ENCODE results near the gene IDH3G.
"Not testable (repeated sequence)": the region's sequence is repeated elsewhere in the genome, so short reads cannot be mapped to it uniquely, and the experiment has no call there.

DNA sequence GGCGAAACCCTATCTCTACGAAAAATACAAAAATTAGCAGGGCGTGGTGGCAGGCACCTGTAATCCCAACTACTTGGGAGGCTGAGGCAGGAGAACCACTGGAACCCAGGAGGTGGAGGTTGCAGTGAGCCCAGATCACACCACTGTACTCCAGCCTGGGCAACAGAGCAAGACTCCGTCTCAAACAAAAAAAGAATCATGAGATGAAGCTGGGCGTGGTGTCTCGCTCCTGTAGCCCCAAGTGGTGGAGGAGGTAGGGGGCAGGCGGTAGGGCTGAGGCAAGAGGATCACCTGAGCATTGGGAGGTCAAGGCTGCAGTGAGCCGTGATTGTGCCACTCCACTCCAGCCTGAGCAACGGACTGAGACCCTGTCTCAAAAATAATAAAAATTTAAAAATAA is 23.9 kb upstream of the IDH3G start:
- not testable (repeated sequence) for TF ChIP-seq EZH2 (IDR thresholded peaks at IDR 0.05; ENCODE audit: low read depth, unreplicated experiment); POLR2AphosphoS5 (IDR thresholded peaks at IDR 0.05; ENCODE audit: low read depth); CREB1 (CRISPR knock-in tag; IDR thresholded peaks at IDR 0.05; ENCODE audit: low read depth); EZH2phosphoT487 (IDR thresholded peaks at IDR 0.05; ENCODE audit: unreplicated experiment); ZNF331 (CRISPR knock-in tag; IDR thresholded peaks at IDR 0.05; ENCODE audit: low read depth); ZNF114 (CRISPR knock-in tag; IDR thresholded peaks at IDR 0.05); JUNB (IDR thresholded peaks at IDR 0.05; ENCODE audit: unreplicated experiment)
- TF ChIP-seq, protein P1, sequence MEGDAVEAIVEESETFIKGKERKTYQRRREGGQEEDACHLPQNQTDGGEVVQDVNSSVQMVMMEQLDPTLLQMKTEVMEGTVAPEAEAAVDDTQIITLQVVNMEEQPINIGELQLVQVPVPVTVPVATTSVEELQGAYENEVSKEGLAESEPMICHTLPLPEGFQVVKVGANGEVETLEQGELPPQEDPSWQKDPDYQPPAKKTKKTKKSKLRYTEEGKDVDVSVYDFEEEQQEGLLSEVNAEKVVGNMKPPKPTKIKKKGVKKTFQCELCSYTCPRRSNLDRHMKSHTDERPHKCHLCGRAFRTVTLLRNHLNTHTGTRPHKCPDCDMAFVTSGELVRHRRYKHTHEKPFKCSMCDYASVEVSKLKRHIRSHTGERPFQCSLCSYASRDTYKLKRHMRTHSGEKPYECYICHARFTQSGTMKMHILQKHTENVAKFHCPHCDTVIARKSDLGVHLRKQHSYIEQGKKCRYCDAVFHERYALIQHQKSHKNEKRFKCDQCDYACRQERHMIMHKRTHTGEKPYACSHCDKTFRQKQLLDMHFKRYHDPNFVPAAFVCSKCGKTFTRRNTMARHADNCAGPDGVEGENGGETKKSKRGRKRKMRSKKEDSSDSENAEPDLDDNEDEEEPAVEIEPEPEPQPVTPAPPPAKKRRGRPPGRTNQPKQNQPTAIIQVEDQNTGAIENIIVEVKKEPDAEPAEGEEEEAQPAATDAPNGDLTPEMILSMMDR (conservative IDR thresholded peaks at IDR 0.05; ENCODE audit: low read depth in 2 of 2): not testable (repeated sequence)
- TF ChIP-seq, protein P2, sequence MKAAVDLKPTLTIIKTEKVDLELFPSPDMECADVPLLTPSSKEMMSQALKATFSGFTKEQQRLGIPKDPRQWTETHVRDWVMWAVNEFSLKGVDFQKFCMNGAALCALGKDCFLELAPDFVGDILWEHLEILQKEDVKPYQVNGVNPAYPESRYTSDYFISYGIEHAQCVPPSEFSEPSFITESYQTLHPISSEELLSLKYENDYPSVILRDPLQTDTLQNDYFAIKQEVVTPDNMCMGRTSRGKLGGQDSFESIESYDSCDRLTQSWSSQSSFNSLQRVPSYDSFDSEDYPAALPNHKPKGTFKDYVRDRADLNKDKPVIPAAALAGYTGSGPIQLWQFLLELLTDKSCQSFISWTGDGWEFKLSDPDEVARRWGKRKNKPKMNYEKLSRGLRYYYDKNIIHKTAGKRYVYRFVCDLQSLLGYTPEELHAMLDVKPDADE (IDR thresholded peaks at IDR 0.05): not testable (repeated sequence)
- TF ChIP-seq, protein P3, sequence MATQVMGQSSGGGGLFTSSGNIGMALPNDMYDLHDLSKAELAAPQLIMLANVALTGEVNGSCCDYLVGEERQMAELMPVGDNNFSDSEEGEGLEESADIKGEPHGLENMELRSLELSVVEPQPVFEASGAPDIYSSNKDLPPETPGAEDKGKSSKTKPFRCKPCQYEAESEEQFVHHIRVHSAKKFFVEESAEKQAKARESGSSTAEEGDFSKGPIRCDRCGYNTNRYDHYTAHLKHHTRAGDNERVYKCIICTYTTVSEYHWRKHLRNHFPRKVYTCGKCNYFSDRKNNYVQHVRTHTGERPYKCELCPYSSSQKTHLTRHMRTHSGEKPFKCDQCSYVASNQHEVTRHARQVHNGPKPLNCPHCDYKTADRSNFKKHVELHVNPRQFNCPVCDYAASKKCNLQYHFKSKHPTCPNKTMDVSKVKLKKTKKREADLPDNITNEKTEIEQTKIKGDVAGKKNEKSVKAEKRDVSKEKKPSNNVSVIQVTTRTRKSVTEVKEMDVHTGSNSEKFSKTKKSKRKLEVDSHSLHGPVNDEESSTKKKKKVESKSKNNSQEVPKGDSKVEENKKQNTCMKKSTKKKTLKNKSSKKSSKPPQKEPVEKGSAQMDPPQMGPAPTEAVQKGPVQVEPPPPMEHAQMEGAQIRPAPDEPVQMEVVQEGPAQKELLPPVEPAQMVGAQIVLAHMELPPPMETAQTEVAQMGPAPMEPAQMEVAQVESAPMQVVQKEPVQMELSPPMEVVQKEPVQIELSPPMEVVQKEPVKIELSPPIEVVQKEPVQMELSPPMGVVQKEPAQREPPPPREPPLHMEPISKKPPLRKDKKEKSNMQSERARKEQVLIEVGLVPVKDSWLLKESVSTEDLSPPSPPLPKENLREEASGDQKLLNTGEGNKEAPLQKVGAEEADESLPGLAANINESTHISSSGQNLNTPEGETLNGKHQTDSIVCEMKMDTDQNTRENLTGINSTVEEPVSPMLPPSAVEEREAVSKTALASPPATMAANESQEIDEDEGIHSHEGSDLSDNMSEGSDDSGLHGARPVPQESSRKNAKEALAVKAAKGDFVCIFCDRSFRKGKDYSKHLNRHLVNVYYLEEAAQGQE (IDR thresholded peaks at IDR 0.05; ENCODE audit: unreplicated experiment): not testable (repeated sequence)
